ENCODE results near the gene PMP22. TPM values are rescaled to one million over a fixed set of nuclear protein-coding genes. Genes with fewer than 3 reads are reported as not detected.
A peak's percentile ranks its signal among the peaks of the same experiment; 100 is the strongest.

The PMP22 gene
- total and polyA plus RNA-seq, 2 of the 13 experiments (the other 11 are each of a cell fraction or from before 2014, with no cell fraction given): 5.7 to 6.2 TPM

GRCh38 chr17:15257258-15257788 lies 7.8 kb downstream of the PMP22 start (continued):
- TF ChIP-seq ZNF777 (CRISPR knock-in tag; IDR thresholded peaks at IDR 0.05): 0 out of 2 replicates have a peak, but pooled peaks have one; percentile 32
- TF ChIP-seq, protein P1, sequence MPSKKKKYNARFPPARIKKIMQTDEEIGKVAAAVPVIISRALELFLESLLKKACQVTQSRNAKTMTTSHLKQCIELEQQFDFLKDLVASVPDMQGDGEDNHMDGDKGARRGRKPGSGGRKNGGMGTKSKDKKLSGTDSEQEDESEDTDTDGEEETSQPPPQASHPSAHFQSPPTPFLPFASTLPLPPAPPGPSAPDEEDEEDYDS (CRISPR knock-in tag; IDR thresholded peaks at IDR 0.05): 0 out of 2 replicates have a peak, but pooled peaks have one; percentile 12
- 0 out of 2 replicates have a peak, but pooled peaks have one; percentile 39 for TF ChIP-seq ZNF550 (CRISPR knock-in tag; IDR thresholded peaks at IDR 0.05; ENCODE audit: borderline replicate concordance)
- TF ChIP-seq SP4 (CRISPR knock-in tag; IDR thresholded peaks at IDR 0.05): no peak
- peak; percentile 13; the same call in 1 of the 2 replicates for TF ChIP-seq ZNF501 (CRISPR knock-in tag; IDR thresholded peaks at IDR 0.05)
- TF ChIP-seq KLF15 (CRISPR knock-in tag; IDR thresholded peaks at IDR 0.05; ENCODE audit: borderline replicate concordance): 0 out of 2 replicates have a peak, but pooled peaks have one; percentile 37
- TF ChIP-seq, protein P2, sequence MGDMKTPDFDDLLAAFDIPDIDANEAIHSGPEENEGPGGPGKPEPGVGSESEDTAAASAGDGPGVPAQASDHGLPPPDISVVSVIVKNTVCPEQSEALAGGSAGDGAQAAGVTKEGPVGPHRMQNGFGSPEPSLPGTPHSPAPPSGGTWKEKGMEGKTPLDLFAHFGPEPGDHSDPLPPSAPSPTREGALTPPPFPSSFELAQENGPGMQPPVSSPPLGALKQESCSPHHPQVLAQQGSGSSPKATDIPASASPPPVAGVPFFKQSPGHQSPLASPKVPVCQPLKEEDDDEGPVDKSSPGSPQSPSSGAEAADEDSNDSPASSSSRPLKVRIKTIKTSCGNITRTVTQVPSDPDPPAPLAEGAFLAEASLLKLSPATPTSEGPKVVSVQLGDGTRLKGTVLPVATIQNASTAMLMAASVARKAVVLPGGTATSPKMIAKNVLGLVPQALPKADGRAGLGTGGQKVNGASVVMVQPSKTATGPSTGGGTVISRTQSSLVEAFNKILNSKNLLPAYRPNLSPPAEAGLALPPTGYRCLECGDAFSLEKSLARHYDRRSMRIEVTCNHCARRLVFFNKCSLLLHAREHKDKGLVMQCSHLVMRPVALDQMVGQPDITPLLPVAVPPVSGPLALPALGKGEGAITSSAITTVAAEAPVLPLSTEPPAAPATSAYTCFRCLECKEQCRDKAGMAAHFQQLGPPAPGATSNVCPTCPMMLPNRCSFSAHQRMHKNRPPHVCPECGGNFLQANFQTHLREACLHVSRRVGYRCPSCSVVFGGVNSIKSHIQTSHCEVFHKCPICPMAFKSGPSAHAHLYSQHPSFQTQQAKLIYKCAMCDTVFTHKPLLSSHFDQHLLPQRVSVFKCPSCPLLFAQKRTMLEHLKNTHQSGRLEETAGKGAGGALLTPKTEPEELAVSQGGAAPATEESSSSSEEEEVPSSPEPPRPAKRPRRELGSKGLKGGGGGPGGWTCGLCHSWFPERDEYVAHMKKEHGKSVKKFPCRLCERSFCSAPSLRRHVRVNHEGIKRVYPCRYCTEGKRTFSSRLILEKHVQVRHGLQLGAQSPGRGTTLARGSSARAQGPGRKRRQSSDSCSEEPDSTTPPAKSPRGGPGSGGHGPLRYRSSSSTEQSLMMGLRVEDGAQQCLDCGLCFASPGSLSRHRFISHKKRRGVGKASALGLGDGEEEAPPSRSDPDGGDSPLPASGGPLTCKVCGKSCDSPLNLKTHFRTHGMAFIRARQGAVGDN (CRISPR knock-in tag; IDR thresholded peaks at IDR 0.05): peak; percentile 65
- peak; percentile 75 for TF ChIP-seq STAG1 (CRISPR knock-in tag; IDR thresholded peaks at IDR 0.05)
- no peak for TF ChIP-seq ZBTB40 (IDR thresholded peaks at IDR 0.05)
- peak; percentile 40; the same call in 1 of the 2 replicates for TF ChIP-seq ZBTB40 (CRISPR knock-in tag; IDR thresholded peaks at IDR 0.05)
- 0 out of 2 replicates have a peak, but pooled peaks have one; percentile 31 for TF ChIP-seq RXRA (CRISPR knock-in tag; IDR thresholded peaks at IDR 0.05)
- TF ChIP-seq, protein P3, sequence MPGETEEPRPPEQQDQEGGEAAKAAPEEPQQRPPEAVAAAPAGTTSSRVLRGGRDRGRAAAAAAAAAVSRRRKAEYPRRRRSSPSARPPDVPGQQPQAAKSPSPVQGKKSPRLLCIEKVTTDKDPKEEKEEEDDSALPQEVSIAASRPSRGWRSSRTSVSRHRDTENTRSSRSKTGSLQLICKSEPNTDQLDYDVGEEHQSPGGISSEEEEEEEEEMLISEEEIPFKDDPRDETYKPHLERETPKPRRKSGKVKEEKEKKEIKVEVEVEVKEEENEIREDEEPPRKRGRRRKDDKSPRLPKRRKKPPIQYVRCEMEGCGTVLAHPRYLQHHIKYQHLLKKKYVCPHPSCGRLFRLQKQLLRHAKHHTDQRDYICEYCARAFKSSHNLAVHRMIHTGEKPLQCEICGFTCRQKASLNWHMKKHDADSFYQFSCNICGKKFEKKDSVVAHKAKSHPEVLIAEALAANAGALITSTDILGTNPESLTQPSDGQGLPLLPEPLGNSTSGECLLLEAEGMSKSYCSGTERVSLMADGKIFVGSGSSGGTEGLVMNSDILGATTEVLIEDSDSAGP (CRISPR knock-in tag; IDR thresholded peaks at IDR 0.05; ENCODE audit: borderline replicate concordance): 0 out of 2 replicates have a peak, but pooled peaks have one; percentile 32
- TF ChIP-seq, protein P4, sequence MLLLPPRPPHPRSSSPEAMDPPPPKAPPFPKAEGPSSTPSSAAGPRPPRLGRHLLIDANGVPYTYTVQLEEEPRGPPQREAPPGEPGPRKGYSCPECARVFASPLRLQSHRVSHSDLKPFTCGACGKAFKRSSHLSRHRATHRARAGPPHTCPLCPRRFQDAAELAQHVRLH (CRISPR knock-in tag; IDR thresholded peaks at IDR 0.05; ENCODE audit: borderline replicate concordance, low read depth): 0 out of 2 replicates have a peak, but pooled peaks have one; percentile 26

All from HepG2 (cell line).